Activated B cell treated with CpG ODN at 0.5 μM for 24 hours (primary cell): ENCODE measurements around the gene CA12. TPM values are rescaled to one million over a fixed set of nuclear protein-coding genes. Genes with fewer than 3 reads are reported as not detected.

Experiments used
- ATAC-seq: fragments of 200-7000 bp; cut with Tn5 transposase; one replicate; pipeline ENCODE4 v1.10.0; 2021; ENCODE audit warnings: low read depth, mild to moderate bottlenecking, moderate library complexity
- CTCF ChIA-PET: fragments of 350-600 bp; sonication (Branson Sonifier 250); formaldehyde crosslinking; loops from one replicate; lab custom pipeline; 2021; ENCODE audit warnings: antibody characterized with exemption; lab: Charles Lee
- POLR2A ChIA-PET: fragments of 350-600 bp; sonication (Branson Sonifier 250); formaldehyde crosslinking; loops from one replicate; lab custom pipeline; 2021; ENCODE audit warnings: antibody characterized with exemption; lab: Charles Lee
- DNase-seq: peaks from one replicate; pipeline ENCODE4 v3.0.0; 2022
- H3K27ac Mint-ChIP-seq: one replicate; pipeline ENCODE4 v1.8.0; 2020; ENCODE audit warnings: mixed read lengths
- H3K27me3 Mint-ChIP-seq: one replicate; pipeline ENCODE4 v1.8.0; 2021; ENCODE audit warnings: mixed read lengths
- H3K36me3 Mint-ChIP-seq: one replicate; pipeline ENCODE4 v1.8.0; 2021; ENCODE audit warnings: low read depth, mixed read lengths
- H3K4me1 Mint-ChIP-seq: one replicate; pipeline ENCODE4 v1.8.0; 2021; ENCODE audit warnings: mixed read lengths
- H3K4me3 Mint-ChIP-seq: one replicate; pipeline ENCODE4 v1.8.0; 2020; ENCODE audit warnings: mild to moderate bottlenecking, mixed read lengths
- H3K9me3 Mint-ChIP-seq: one replicate; pipeline ENCODE4 v1.8.0; 2020; ENCODE audit warnings: mixed read lengths
- CTCF ChIP-seq: fragments of 200-600 bp; IDR thresholded peaks from one replicate; pipeline ENCODE4 v1.8.0; 2022; ENCODE audit warnings: antibody characterized with exemption, mild to moderate bottlenecking
- intact Hi-C: fragments of 100-400 bp; cut with micrococcal nuclease; formaldehyde crosslinking; loops from one replicate; pipeline ENCODE4 v1.15.1; 2024
- total RNA-seq: library from RNA; stranded (reverse); gene quantifications from 2 replicates; pipeline ENCODE4 v1.2.3, GENCODE V29; 2022

CA12 gene
- total RNA-seq, 1 donor from 2014 or later = not detected

- DNase-seq (no peak), ATAC-seq (no peak)
- Mint-ChIP-seq H3K27me3 (peaks cover 1% of the 10 kb centered on the region), H3K9me3 (no peaks in the 10 kb centered on the region), H3K4me3 (no peak overlapping the region), H3K36me3 (no peaks in the 10 kb centered on the region), H3K27ac (no peak overlapping the region), H3K4me1 (peaks cover 13% of the 10 kb centered on the region)
- no peak for TF ChIP-seq CTCF
- ChIA-PET POLR2A (no interaction called here), CTCF (no interaction called here)
- intact Hi-C loops = no loop called here
These were observed 28.4 kb downstream of the CA12 start for GRCh38 chr15:63353261-63353660.

GRCh38 chr15:63352808-63353207 is 28.8 kb downstream of the CA12 start:
- TF ChIP-seq CTCF = no peak
- Mint-ChIP-seq H3K36me3 (no peaks in the 10 kb centered on the region), H3K27me3 (no peaks in the 10 kb centered on the region), H3K27ac (no peak overlapping the region), H3K4me1 (peaks cover 17% of the 10 kb centered on the region), H3K4me3 (no peak overlapping the region), H3K9me3 (no peaks in the 10 kb centered on the region)
- CTCF ChIA-PET = no interaction called here
- ATAC-seq (no peak), DNase-seq (no peak)
- intact Hi-C loops = no loop called here
- POLR2A ChIA-PET = no interaction called here

- Mint-ChIP-seq H3K27me3 (no peaks in the 10 kb centered on the region), H3K27ac (no peak overlapping the region), H3K4me1 (peaks cover 22% of the 10 kb centered on the region), H3K4me3 (no peak overlapping the region), H3K9me3 (no peaks in the 10 kb centered on the region), H3K36me3 (no peaks in the 10 kb centered on the region)
- ChIA-PET CTCF (no interaction called here), POLR2A (no interaction called here)
- intact Hi-C loops = no loop called here
- ATAC-seq = no peak
- TF ChIP-seq CTCF = no peak
- DNase-seq = no peak
These were observed 30.5 kb downstream of the CA12 start for GRCh38 chr15:63351170-63351569.

- intact Hi-C loops = no loop called here
- DNase-seq (no peak), ATAC-seq (no peak)
- ChIA-PET CTCF (no interaction called here), POLR2A (no interaction called here)
- H3K27ac Mint-ChIP-seq = no peak overlapping the region
- no peaks in the 10 kb centered on the region for H3K27me3 Mint-ChIP-seq
- H3K4me1 Mint-ChIP-seq = peaks cover 18% of the 10 kb centered on the region
- TF ChIP-seq CTCF = no peak
- H3K36me3 Mint-ChIP-seq = no peaks in the 10 kb centered on the region
- no peaks in the 10 kb centered on the region for H3K9me3 Mint-ChIP-seq
- H3K4me3 Mint-ChIP-seq = no peak overlapping the region
These were observed 31.4 kb downstream of the CA12 start for GRCh38 chr15:63350178-63350621.

GRCh38 chr15:63349621-63350020 is 32.0 kb downstream of the CA12 start:
- TF ChIP-seq CTCF = no peak
- Mint-ChIP-seq H3K9me3 (no peaks in the 10 kb centered on the region), H3K27ac (no peak overlapping the region), H3K4me3 (no peak overlapping the region), H3K27me3 (no peaks in the 10 kb centered on the region), H3K36me3 (no peaks in the 10 kb centered on the region), H3K4me1 (peaks cover 15% of the 10 kb centered on the region)
- ChIA-PET POLR2A (no interaction called here), CTCF (no interaction called here)
- intact Hi-C loops = no loop called here
- ATAC-seq = no peak
- DNase-seq = no peak
